Measurements from ENCODE around the gene GIT1. TPM values are rescaled to one million over a fixed set of nuclear protein-coding genes. Genes with fewer than 3 reads are reported as not detected.

Gene GIT1
- total and polyA plus RNA-seq, 2 of the 13 experiments (the other 11 are each of a cell fraction or from before 2014, with no cell fraction given) = 14.2 to 30.8 TPM

DNA sequence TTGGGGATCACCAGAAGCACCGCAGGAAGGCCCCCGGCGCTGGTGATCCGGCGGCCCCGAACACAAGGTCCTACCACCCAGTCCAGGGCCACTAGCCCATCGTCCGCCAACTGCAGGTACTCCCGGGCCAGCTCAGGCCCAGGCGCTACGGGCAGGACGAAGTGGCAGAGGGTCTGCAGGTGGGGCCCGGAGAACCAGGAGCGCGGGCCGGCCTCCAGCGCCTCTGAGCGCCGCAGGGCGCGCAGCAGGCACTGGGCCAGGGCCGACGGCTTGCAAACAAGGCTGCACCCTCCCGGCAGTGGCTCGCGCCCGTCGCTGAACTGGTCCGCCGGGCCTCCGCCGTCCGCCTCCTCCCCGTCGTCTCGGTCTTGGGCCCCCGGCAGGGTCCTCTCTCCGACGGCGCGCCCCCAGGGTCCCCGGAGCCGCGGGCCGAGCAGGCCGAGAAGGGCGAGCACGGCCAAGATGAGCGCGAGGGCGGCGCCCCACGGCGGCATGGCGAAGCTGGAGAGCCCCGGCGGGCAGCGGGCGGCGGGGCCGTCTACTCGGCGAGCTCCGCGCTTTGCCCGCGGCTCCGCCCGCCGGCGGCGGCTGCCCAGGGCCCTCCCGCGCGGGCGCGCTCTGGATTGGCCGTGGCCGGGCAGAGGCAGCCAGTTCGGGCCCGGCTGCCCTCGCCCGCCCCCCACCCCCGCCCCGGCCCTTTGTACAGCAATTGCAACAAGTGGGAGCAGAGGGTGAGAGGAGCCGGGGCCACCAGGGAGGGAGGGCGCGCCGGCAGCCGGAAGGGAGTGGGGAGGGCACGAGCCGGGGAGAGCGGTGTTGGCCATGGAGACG is 22.8 kb downstream of the GIT1 start, which contains the start of gene ABHD15 (continued):
- TF ChIP-seq ASH2L (IDR thresholded peaks at IDR 0.05; ENCODE audit: insufficient read length, low read depth, low read length) = peak; percentile 28
- 0 out of 2 replicates have a peak, but pooled peaks have one; percentile 41 for TF ChIP-seq MYNN (CRISPR knock-in tag; IDR thresholded peaks at IDR 0.05; ENCODE audit: low read depth)
- TF ChIP-seq, protein P1, sequence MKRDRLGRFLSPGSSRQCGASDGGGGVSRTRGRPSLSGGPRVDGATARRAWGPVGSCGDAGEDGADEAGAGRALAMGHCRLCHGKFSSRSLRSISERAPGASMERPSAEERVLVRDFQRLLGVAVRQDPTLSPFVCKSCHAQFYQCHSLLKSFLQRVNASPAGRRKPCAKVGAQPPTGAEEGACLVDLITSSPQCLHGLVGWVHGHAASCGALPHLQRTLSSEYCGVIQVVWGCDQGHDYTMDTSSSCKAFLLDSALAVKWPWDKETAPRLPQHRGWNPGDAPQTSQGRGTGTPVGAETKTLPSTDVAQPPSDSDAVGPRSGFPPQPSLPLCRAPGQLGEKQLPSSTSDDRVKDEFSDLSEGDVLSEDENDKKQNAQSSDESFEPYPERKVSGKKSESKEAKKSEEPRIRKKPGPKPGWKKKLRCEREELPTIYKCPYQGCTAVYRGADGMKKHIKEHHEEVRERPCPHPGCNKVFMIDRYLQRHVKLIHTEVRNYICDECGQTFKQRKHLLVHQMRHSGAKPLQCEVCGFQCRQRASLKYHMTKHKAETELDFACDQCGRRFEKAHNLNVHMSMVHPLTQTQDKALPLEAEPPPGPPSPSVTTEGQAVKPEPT (CRISPR knock-in tag; IDR thresholded peaks at IDR 0.05; ENCODE audit: low read depth) = no peak
- no peak; the same call in none of the 2 replicates for TF ChIP-seq ZNF121 (CRISPR knock-in tag; IDR thresholded peaks at IDR 0.05)
- TF ChIP-seq, protein P2, sequence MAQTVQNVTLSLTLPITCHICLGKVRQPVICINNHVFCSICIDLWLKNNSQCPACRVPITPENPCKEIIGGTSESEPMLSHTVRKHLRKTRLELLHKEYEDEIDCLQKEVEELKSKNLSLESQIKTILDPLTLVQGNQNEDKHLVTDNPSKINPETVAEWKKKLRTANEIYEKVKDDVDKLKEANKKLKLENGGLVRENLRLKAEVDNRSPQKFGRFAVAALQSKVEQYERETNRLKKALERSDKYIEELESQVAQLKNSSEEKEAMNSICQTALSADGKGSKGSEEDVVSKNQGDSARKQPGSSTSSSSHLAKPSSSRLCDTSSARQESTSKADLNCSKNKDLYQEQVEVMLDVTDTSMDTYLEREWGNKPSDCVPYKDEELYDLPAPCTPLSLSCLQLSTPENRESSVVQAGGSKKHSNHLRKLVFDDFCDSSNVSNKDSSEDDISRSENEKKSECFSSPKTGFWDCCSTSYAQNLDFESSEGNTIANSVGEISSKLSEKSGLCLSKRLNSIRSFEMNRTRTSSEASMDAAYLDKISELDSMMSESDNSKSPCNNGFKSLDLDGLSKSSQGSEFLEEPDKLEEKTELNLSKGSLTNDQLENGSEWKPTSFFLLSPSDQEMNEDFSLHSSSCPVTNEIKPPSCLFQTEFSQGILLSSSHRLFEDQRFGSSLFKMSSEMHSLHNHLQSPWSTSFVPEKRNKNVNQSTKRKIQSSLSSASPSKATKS (CRISPR knock-in tag; IDR thresholded peaks at IDR 0.05) = no peak
- no peak for TF ChIP-seq GPN1 (CRISPR knock-in tag; IDR thresholded peaks at IDR 0.05; ENCODE audit: borderline replicate concordance)
- TF ChIP-seq ATF1 (CRISPR knock-in tag; IDR thresholded peaks at IDR 0.05) = no peak
- TF ChIP-seq ZNF337 (CRISPR knock-in tag; IDR thresholded peaks at IDR 0.05; ENCODE audit: borderline replicate concordance, low read depth) = no peak
- no peak for TF ChIP-seq PHB2 (IDR thresholded peaks at IDR 0.05; ENCODE audit: partially characterized antibody)
- TF ChIP-seq, protein P3, sequence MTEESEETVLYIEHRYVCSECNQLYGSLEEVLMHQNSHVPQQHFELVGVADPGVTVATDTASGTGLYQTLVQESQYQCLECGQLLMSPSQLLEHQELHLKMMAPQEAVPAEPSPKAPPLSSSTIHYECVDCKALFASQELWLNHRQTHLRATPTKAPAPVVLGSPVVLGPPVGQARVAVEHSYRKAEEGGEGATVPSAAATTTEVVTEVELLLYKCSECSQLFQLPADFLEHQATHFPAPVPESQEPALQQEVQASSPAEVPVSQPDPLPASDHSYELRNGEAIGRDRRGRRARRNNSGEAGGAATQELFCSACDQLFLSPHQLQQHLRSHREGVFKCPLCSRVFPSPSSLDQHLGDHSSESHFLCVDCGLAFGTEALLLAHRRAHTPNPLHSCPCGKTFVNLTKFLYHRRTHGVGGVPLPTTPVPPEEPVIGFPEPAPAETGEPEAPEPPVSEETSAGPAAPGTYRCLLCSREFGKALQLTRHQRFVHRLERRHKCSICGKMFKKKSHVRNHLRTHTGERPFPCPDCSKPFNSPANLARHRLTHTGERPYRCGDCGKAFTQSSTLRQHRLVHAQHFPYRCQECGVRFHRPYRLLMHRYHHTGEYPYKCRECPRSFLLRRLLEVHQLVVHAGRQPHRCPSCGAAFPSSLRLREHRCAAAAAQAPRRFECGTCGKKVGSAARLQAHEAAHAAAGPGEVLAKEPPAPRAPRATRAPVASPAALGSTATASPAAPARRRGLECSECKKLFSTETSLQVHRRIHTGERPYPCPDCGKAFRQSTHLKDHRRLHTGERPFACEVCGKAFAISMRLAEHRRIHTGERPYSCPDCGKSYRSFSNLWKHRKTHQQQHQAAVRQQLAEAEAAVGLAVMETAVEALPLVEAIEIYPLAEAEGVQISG (CRISPR knock-in tag; IDR thresholded peaks at IDR 0.05) = peak; percentile 17; the same call in 1 of the 2 replicates
- TF ChIP-seq, protein P4, sequence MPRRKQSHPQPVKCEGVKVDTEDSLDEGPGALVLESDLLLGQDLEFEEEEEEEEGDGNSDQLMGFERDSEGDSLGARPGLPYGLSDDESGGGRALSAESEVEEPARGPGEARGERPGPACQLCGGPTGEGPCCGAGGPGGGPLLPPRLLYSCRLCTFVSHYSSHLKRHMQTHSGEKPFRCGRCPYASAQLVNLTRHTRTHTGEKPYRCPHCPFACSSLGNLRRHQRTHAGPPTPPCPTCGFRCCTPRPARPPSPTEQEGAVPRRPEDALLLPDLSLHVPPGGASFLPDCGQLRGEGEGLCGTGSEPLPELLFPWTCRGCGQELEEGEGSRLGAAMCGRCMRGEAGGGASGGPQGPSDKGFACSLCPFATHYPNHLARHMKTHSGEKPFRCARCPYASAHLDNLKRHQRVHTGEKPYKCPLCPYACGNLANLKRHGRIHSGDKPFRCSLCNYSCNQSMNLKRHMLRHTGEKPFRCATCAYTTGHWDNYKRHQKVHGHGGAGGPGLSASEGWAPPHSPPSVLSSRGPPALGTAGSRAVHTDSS (CRISPR knock-in tag; conservative IDR thresholded peaks at IDR 0.05) = 0 out of 2 replicates have a peak, but pooled peaks have one; percentile 62
- peak; percentile 74; the same call in 1 of the 2 replicates for TF ChIP-seq ZNF790 (CRISPR knock-in tag; IDR thresholded peaks at IDR 0.05; ENCODE audit: borderline replicate concordance)
- no peak for TF ChIP-seq ERF (CRISPR knock-in tag; IDR thresholded peaks at IDR 0.05)
- TF ChIP-seq ZNF775 (CRISPR knock-in tag; IDR thresholded peaks at IDR 0.05; ENCODE audit: borderline replicate concordance) = no peak
- TF ChIP-seq MLLT10 (CRISPR knock-in tag; IDR thresholded peaks at IDR 0.05) = no peak
- TF ChIP-seq GATAD1 (CRISPR knock-in tag; IDR thresholded peaks at IDR 0.05) = no peak
- TF ChIP-seq ZNF598 (CRISPR knock-in tag; IDR thresholded peaks at IDR 0.05; ENCODE audit: borderline replicate concordance) = 0 out of 2 replicates have a peak, but pooled peaks have one; percentile 22
- TF ChIP-seq ZNF501 (CRISPR knock-in tag; IDR thresholded peaks at IDR 0.05) = peak; percentile 76
- TF ChIP-seq SOX13 (IDR thresholded peaks at IDR 0.05) = no peak
- no peak for TF ChIP-seq SOX13 (CRISPR knock-in tag; conservative IDR thresholded peaks at IDR 0.05 in 1 of 2, IDR thresholded peaks at IDR 0.05 in 1 of 2)
- no peak for TF ChIP-seq ZNF616 (CRISPR knock-in tag; IDR thresholded peaks at IDR 0.05; ENCODE audit: low read depth)
